DOHH2 (cell line): ENCODE measurements around the gene WLS.

Source experiments
- EZH2phosphoT487 ChIP-seq: fragments of 200-600 bp; sonication (generic); IDR thresholded peaks from 2 replicates; pipeline ENCODE4 v1.6.1; 2017; ENCODE audit warnings: borderline replicate concordance, mild to moderate bottlenecking, antibody characterized with exemption, low read length, moderate library complexity, mixed read lengths
- TF ChIP-seq, protein P1 (sequence below): fragments of 200-600 bp; sonication (generic); IDR thresholded peaks from one replicate; pipeline ENCODE4 v1.5.1; 2014; ENCODE audit warnings: antibody characterized with exemption, mild to moderate bottlenecking, low read depth, low read length; ENCODE audit not compliant: poor library complexity, severe bottlenecking

- TF ChIP-seq, protein P1, sequence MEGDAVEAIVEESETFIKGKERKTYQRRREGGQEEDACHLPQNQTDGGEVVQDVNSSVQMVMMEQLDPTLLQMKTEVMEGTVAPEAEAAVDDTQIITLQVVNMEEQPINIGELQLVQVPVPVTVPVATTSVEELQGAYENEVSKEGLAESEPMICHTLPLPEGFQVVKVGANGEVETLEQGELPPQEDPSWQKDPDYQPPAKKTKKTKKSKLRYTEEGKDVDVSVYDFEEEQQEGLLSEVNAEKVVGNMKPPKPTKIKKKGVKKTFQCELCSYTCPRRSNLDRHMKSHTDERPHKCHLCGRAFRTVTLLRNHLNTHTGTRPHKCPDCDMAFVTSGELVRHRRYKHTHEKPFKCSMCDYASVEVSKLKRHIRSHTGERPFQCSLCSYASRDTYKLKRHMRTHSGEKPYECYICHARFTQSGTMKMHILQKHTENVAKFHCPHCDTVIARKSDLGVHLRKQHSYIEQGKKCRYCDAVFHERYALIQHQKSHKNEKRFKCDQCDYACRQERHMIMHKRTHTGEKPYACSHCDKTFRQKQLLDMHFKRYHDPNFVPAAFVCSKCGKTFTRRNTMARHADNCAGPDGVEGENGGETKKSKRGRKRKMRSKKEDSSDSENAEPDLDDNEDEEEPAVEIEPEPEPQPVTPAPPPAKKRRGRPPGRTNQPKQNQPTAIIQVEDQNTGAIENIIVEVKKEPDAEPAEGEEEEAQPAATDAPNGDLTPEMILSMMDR, result no peak
- no peak for TF ChIP-seq EZH2phosphoT487
Observed at GRCh38 chr1:68129536-68130250, 102.6 kb downstream of the WLS start.
